Esophagus muscularis mucosa (tissue), 3 donors: ENCODE results near the gene POU2F2.

Source experiments
- CTCF ChIP-seq, 3 experiments: fragments of 200-600 bp in 2 of 3; fragments of 450-650 bp in 1 of 3; sonication (generic) in 2 of 3; IDR thresholded peaks; one replicate each; pipeline ENCODE4 v1.5.1; 2017 to 2019; ENCODE audit warnings: antibody characterized with exemption in 3 of 3, mild to moderate bottlenecking in 2 of 3, moderate library complexity in 1 of 3
- EP300 ChIP-seq: sonication (generic); formaldehyde crosslinking; IDR thresholded peaks from one replicate; pipeline ENCODE4 v1.6.1; 2017; ENCODE audit warnings: antibody characterized with exemption

- TF ChIP-seq EP300 (no peak), CTCF (IDR thresholded peaks at IDR 0.05) (no peak)
Measured at GRCh38 chr19:42054205-42054604, 78.0 kb downstream of the POU2F2 start.
